Epithelial cell of esophagus (primary cell): ENCODE results near the gene TMEM26.

Experiments used
- DNase-seq: peaks from one replicate; pipeline ENCODE4 v3.0.0; 2010; ENCODE audit warnings: low read depth
- H3K4me3 ChIP-seq: 2 replicates; pipeline ENCODE4 v1.5.1; 2011; ENCODE audit warnings: mild to moderate bottlenecking, low read length, control low read depth
- CTCF ChIP-seq: IDR thresholded peaks from 2 replicates; pipeline ENCODE4 v1.5.1; 2011; ENCODE audit warnings: low read depth, mild to moderate bottlenecking, low read length, control low read depth, inconsistent platforms; ENCODE audit not compliant: insufficient read depth; ENCODE audit errors: missing control alignments

TMEM26 gene

DNA sequence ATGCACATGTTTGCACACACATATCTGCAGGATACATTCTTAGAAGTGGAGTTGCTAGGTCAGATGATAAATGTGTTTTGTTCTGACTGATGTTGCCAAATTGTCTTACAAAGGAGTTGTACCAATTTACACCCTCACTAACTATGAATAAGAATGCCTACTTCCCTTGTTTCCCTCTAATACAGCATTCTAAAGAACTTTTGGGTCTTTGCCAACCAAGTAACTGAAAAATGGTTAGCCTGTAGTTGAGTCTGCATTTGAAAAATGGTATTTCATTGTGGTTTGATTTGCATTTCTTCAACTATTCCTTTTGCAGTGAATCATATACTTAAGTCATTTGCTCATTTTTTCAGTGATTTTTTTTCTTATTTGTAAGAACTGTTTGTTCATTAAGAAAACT, 48.4 kb downstream of the TMEM26 start:
- DNase-seq = no peak
- no peak overlapping the region for H3K4me3 ChIP-seq
- no peak for TF ChIP-seq CTCF

GRCh38 chr10:61400524-61400923, 52.7 kb downstream of the TMEM26 start:
- no peak for DNase-seq
- TF ChIP-seq CTCF = peak; percentile 3

DNA sequence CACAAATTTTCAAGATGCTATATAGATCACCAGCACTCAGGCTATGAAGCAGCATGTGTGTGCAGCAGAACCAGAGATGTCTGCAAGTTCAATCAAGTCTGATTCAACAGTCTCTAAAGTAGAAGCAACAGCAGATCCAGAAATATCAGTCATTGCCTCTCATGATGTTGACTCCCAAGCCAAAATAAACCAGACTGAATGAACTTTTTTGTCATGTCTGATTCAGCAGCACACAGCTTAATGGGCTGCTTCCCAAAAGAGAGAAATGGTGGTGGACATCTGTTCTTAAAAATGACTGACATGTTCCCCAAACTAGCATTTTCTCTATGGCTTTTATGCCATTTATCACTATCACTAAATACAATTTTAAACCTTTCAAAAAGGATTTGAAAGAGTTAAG, 53.8 kb downstream of the TMEM26 start:
- H3K4me3 ChIP-seq = no peak overlapping the region
- DNase-seq = peak; percentile 13
- TF ChIP-seq CTCF = no peak

More at GRCh38 chr10:61400524-61400923, 52.7 kb downstream of the TMEM26 start:
- H3K4me3 ChIP-seq = no peak overlapping the region

DNA sequence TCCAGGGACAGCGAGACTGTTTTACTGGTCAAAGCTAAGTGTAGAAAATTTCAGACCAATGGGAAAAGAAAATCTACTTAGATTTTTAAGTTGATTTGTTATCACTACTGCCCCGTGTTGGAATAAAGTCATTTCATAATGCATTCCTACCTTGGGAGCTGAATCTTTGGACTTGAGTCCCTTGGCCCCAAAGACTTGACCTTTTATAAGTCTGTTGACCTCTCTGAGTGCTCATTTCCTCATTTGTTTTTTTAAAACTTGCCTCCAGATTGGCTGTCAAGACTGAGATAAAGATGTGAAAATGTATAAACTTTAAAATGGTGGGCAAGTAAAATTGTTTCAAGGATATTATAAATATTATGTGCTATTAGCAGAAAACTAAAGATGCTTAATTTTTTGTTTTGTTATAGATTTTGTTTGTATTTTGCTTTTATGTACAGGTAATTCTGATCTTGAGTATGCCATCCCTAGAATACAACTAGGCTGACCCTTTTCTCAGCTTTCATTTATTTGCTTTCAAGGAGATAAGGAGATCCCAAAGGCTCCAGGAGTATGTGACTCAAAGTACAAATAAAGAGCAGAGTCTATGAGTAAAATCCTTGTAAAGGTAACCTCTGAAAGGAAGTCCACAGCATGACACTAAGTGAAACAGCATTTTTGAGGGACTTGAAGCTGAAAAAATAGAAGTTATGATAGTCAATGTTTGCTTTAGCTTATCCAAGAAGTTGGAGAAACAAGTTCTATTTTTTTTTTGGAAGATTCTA, 54.6 kb downstream of the TMEM26 start:
- TF ChIP-seq CTCF = no peak
- no peak for DNase-seq
- H3K4me3 ChIP-seq = no peak overlapping the region

GRCh38 chr10:61397175-61397986, 55.8 kb downstream of the TMEM26 start:
- peak; percentile 60 for DNase-seq
- H3K4me3 ChIP-seq = no peak overlapping the region
- no peak for TF ChIP-seq CTCF

GRCh38 chr10:61391281-61391680, 61.9 kb downstream of the TMEM26 start:
- no peak overlapping the region for H3K4me3 ChIP-seq
- DNase-seq = no peak
- no peak for TF ChIP-seq CTCF

DNA sequence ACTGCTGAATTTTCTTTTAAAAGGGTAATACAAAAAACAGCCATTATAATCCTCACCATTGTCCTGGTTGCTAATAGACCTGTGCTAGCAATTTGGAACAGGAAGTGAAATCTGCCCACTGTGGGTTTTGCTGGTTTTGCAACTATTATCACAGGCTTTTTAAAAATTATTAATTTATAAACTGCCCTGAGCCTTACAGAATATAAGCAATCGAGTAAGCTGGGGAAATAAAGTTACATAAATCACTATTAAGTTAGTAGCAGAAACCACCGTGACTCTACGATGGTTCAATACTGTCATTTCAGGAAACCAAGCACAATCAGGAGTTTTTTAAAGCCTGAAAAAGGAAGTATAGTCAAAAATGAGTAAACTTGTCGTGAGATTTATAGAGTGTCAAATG, 62.3 kb downstream of the TMEM26 start:
- no peak overlapping the region for H3K4me3 ChIP-seq
- no peak for DNase-seq
- TF ChIP-seq CTCF = no peak
